Smooth muscle cell (in vitro differentiated cells): ENCODE results near the gene ERC2. TPM values are rescaled to one million over a fixed set of nuclear protein-coding genes. Genes with fewer than 3 reads are reported as not detected.

ENCODE experiments used
- DNase-seq: peaks from one replicate; lab custom pipeline; 2025; ENCODE audit not compliant: unreplicated experiment; lab: John Stamatoyannopoulos, UW
- H2AFZ ChIP-seq: fragments of 200-600 bp; sonication (generic); 2 replicates; pipeline ENCODE4 v1.6.0; 2016; ENCODE audit warnings: antibody characterized with exemption, low read depth, mild to moderate bottlenecking
- H3F3A ChIP-seq: fragments of 200-600 bp; sonication (generic); 2 replicates; pipeline ENCODE4 v1.6.0; 2017; ENCODE audit warnings: antibody characterized with exemption, low read depth
- H3K27ac ChIP-seq: fragments of 200-600 bp; sonication (generic); 2 replicates; pipeline ENCODE4 v1.5.1; 2016; ENCODE audit warnings: low read depth, mild to moderate bottlenecking
- H3K27me3 ChIP-seq: fragments of 200-600 bp; sonication (generic); 2 replicates; pipeline ENCODE4 v1.6.1; 2016; ENCODE audit warnings: low read depth, mild to moderate bottlenecking
- H3K36me3 ChIP-seq: fragments of 200-600 bp; sonication (generic); 2 replicates; pipeline ENCODE4 v1.5.1; 2016; ENCODE audit warnings: low read depth
- H3K4me1 ChIP-seq: fragments of 200-600 bp; sonication (generic); 2 replicates; pipeline ENCODE4 v1.5.1; 2016; ENCODE audit warnings: low read depth
- H3K4me2 ChIP-seq: fragments of 200-600 bp; sonication (generic); 2 replicates; pipeline ENCODE4 v1.6.0; 2016; ENCODE audit warnings: mild to moderate bottlenecking
- H3K4me3 ChIP-seq: fragments of 200-600 bp; sonication (generic); 2 replicates; pipeline ENCODE4 v1.5.1; 2016; ENCODE audit warnings: mild to moderate bottlenecking
- H3K79me2 ChIP-seq: fragments of 200-600 bp; sonication (generic); 2 replicates; pipeline ENCODE4 v1.6.0; 2016; ENCODE audit warnings: low read depth, mild to moderate bottlenecking
- H3K9ac ChIP-seq: fragments of 200-600 bp; sonication (generic); 2 replicates; pipeline ENCODE4 v1.6.0; 2016; ENCODE audit warnings: low read depth
- H3K9me3 ChIP-seq: fragments of 200-600 bp; sonication (generic); replicated peaks from 2 replicates; pipeline ENCODE4 v1.5.1; 2016; ENCODE audit warnings: low read depth
- H4K20me1 ChIP-seq: fragments of 200-600 bp; sonication (generic); 2 replicates; pipeline ENCODE4 v1.6.0; 2016; ENCODE audit warnings: low read depth
- WGBS: methylation state at CpG from one replicate; pipeline ENCODE4 v1.1.7; 2016; ENCODE audit warnings: low lambda C conversion rate; 5-methylcytosine and 5-hydroxymethylcytosine counted together
- polyA plus RNA-seq: library from polyadenylated mRNA; unstranded; fragments of >200 nt; fragmentation: Nextera tagmentation; extraction: Ambion mirVana; gene quantifications from 2 replicates; pipeline ENCODE4 v1.2.1, GENCODE V29; 2016
- total RNA-seq: library from RNA; depleted of rRNA; stranded (reverse); fragments of >200 nt; gene quantifications from 2 replicates; pipeline ENCODE4 v1.2.3, GENCODE V29; 2014
- TF ChIP-seq, protein P1 (sequence below): fragments of 200-600 bp; sonication (generic); IDR thresholded peaks from 2 replicates; pipeline ENCODE4 v1.5.1; 2017; ENCODE audit warnings: borderline replicate concordance, mild to moderate bottlenecking, antibody characterized with exemption; ENCODE audit not compliant: insufficient read depth, poor library complexity, severe bottlenecking

Gene ERC2
- total and polyA plus RNA-seq, 2 experiments from 2014 or later: 1.1 TPM; not detected in 1

DNA sequence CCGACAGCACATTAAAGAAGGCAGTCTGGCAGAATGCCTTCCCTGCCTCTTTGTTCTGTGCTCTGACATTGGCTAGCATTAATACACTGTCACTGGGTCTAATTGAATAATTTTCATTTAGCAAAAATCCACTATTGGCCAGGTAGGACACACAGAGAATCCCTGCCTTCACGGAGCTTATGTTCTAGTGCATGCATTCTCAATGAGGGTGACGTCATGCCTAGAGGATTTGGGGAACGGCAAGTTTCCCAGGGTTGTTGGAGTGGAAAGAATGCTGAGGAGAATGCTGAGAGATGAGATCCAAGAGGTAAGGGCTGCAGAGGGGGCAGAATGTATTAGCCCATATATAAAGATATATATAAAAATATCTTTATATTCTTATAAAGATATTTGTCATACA, 284.7 kb downstream of the ERC2 start:
- DNase-seq: no peak
- H3K36me3 ChIP-seq: no peaks in the 10 kb centered on the region
- peaks cover 14% of the 10 kb centered on the region for H3K27me3 ChIP-seq
- no peak overlapping the region for H3K4me2 ChIP-seq
- no peaks in the 10 kb centered on the region for H3F3A ChIP-seq
- no peaks in the 10 kb centered on the region for H3K79me2 ChIP-seq
- 71% methylated on average over 4 of the region's 4 CpGs for WGBS
- H3K9me3 ChIP-seq: no peaks in the 10 kb centered on the region
- no peak overlapping the region for H3K27ac ChIP-seq
- H3K4me1 ChIP-seq: no peaks in the 10 kb centered on the region
- TF ChIP-seq, protein P1, sequence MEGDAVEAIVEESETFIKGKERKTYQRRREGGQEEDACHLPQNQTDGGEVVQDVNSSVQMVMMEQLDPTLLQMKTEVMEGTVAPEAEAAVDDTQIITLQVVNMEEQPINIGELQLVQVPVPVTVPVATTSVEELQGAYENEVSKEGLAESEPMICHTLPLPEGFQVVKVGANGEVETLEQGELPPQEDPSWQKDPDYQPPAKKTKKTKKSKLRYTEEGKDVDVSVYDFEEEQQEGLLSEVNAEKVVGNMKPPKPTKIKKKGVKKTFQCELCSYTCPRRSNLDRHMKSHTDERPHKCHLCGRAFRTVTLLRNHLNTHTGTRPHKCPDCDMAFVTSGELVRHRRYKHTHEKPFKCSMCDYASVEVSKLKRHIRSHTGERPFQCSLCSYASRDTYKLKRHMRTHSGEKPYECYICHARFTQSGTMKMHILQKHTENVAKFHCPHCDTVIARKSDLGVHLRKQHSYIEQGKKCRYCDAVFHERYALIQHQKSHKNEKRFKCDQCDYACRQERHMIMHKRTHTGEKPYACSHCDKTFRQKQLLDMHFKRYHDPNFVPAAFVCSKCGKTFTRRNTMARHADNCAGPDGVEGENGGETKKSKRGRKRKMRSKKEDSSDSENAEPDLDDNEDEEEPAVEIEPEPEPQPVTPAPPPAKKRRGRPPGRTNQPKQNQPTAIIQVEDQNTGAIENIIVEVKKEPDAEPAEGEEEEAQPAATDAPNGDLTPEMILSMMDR: no peak
- no peak overlapping the region for H3K9ac ChIP-seq
- H3K4me3 ChIP-seq: no peak overlapping the region
- no peaks in the 10 kb centered on the region for H4K20me1 ChIP-seq
- H2AFZ ChIP-seq: no peak overlapping the region

DNA sequence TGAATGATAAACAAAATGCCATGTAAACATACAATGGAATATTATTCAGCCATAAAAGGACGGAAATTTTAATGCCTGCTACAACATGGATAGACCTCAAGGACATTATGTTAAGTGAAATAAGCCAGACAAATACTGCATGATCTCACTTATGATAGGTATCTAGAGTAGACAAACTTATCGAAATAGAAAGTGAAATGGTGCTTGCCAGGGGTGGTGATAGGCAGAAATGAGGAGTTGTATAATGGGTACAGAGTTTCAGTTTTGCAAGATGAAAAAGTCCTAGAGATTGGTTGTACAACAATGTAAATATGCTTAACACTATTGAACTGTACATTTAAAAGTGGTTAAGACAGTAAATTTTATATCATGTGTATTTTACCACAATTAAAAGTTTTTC, 287.8 kb downstream of the ERC2 start:
- H3K27ac ChIP-seq: no peak overlapping the region
- H3K9me3 ChIP-seq: no peaks in the 10 kb centered on the region
- H4K20me1 ChIP-seq: no peaks in the 10 kb centered on the region
- no peaks in the 10 kb centered on the region for H3F3A ChIP-seq
- H3K4me3 ChIP-seq: no peak overlapping the region
- H3K27me3 ChIP-seq: peaks cover 11% of the 10 kb centered on the region
- H3K79me2 ChIP-seq: no peaks in the 10 kb centered on the region
- no peaks in the 10 kb centered on the region for H3K4me1 ChIP-seq
- no peak overlapping the region for H2AFZ ChIP-seq
- no peak overlapping the region for H3K9ac ChIP-seq
- no peaks in the 10 kb centered on the region for H3K36me3 ChIP-seq
- WGBS: 92% methylated on average over 2 of the region's 2 CpGs
- DNase-seq: no peak
- TF ChIP-seq, protein P1: no peak
- no peak overlapping the region for H3K4me2 ChIP-seq

DNA sequence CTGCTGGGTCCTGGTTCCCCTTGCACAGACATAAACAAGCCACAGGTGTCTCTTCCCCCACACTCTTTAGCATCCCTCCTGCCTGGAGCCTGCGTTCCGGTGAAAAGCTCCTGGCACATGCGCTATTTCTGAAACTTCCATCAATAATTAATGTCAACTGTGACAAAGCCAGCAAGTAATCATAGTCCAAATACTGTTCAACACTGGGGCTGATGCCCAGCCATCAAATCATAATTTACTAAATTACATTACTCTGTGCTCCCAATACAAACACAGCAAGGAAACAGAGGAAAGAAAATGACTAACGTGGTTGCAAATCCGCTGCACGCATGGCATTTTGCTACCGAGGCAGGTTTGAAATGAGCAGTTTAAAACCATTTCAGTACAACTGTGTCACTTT, 294.7 kb downstream of the ERC2 start:
- Histone ChIP-seq H3K79me2 (no peaks in the 10 kb centered on the region), H3F3A (no peaks in the 10 kb centered on the region), H4K20me1 (no peaks in the 10 kb centered on the region), H2AFZ (no peak overlapping the region), H3K27me3 (peaks cover 18% of the 10 kb centered on the region), H3K4me3 (no peak overlapping the region), H3K4me2 (no peak overlapping the region), H3K9ac (no peak overlapping the region), H3K36me3 (no peaks in the 10 kb centered on the region), H3K4me1 (peaks cover 3% of the 10 kb centered on the region), H3K9me3 (no peaks in the 10 kb centered on the region), H3K27ac (no peak overlapping the region)
- WGBS: 91% methylated on average over 7 of the region's 7 CpGs
- DNase-seq: no peak
- TF ChIP-seq, protein P1: no peak

DNA sequence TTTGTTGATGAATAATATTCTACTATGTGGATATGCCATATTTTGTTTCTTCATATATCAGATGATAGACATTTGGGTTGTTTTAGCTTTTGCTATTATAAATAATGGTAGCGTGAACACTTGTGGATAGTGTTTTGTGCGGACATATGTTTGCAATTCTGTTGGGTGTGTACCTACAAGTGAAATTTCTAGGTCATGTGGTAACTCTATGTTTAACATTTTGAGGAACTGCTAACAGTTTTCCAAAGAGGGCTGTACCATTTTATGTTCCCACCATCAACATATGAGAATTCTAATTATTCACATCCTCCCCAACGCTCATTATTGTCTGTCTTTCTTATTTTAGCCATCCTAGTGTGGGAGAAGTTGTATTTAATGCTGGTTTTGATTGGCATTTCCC, 303.8 kb downstream of the ERC2 start:
- H3K36me3 ChIP-seq: no peaks in the 10 kb centered on the region
- DNase-seq: no peak
- WGBS: 98% methylated on average over 3 of the region's 3 CpGs
- no peaks in the 10 kb centered on the region for H3K79me2 ChIP-seq
- no peak overlapping the region for H3K4me3 ChIP-seq
- H2AFZ ChIP-seq: no peak overlapping the region
- H3K9me3 ChIP-seq: peaks cover 4% of the 10 kb centered on the region
- H3K4me2 ChIP-seq: no peak overlapping the region
- no peak overlapping the region for H3K9ac ChIP-seq
- H3F3A ChIP-seq: no peaks in the 10 kb centered on the region
- no peaks in the 10 kb centered on the region for H3K4me1 ChIP-seq
- H3K27ac ChIP-seq: no peak overlapping the region
- H3K27me3 ChIP-seq: no peaks in the 10 kb centered on the region
- TF ChIP-seq, protein P1: no peak
- no peaks in the 10 kb centered on the region for H4K20me1 ChIP-seq
